Right cardiac atrium (tissue), 5 donors: Measurements from ENCODE around the gene NEDD4L. TPM values are rescaled to one million over a fixed set of nuclear protein-coding genes. Genes with fewer than 3 reads are reported as not detected.

Experiments
- ATAC-seq, 2 donors: fragments of 200-7000 bp; cut with Tn5 transposase; one replicate each; pipeline versions ENCODE4 v1.8.0 to v1.9.1; 2020; ENCODE audit warnings: moderate library complexity in 2 of 2, mild to moderate bottlenecking in 1 of 2
- DNase-seq, 3 donors: peaks; one replicate each; pipeline ENCODE4 v3.0.0-alpha.2; 2020
- H3K27ac ChIP-seq: one replicate; pipeline ENCODE4 v1.5.1; 2013; ENCODE audit warnings: mild to moderate bottlenecking, low read length, control low read depth, moderate library complexity
- H3K27me3 ChIP-seq: one replicate; pipeline ENCODE4 v1.6.1; 2013; ENCODE audit not compliant: control insufficient read depth, insufficient read depth
- H3K4me1 ChIP-seq: one replicate; pipeline ENCODE4 v1.6.1; 2013; ENCODE audit warnings: low read length; ENCODE audit not compliant: control insufficient read depth, insufficient read depth
- H3K4me3 ChIP-seq: one replicate; pipeline ENCODE4 v1.5.1; 2013; ENCODE audit warnings: low read length, control low read depth
- H3K9me3 ChIP-seq: one replicate; pipeline ENCODE4 v1.6.1; 2013; ENCODE audit warnings: low read length; ENCODE audit not compliant: control insufficient read depth
- whole genome bisulfite sequencing: extraction: QIAGEN DNeasy Blood & Tissue Kit; methylation state at CpG from one replicate; pipeline ENCODE4 v1.1.7; 2013; 5-methylcytosine and 5-hydroxymethylcytosine counted together
- intact Hi-C, 4 donors: fragments of 100-400 bp; cut with DNase I; formaldehyde crosslinking; loops; one replicate each; pipeline versions ENCODE4 v1.11.0 to v1.14.0; 2022 to 2023
- polyA plus RNA-seq: library from polyadenylated mRNA; stranded (reverse); fragments of 200-250 nt; gene quantifications from one replicate; pipeline ENCODE4 v1.2.3, GENCODE V29; 2013
- total RNA-seq, 4 donors: library from RNA; stranded (reverse); fragmentation: NEBNext Ultra II Directional; extraction: Animal tissue kit (Norgen Biotek cat#: 25700); gene quantifications; one replicate each; pipeline ENCODE4 v1.2.1, GENCODE V29; 2021
- donor health status: healthy with polysubstance abuse.
- donor health status: DM: no; HTN: yes; CAD: no.
- donor health status: DM: no; HTN: no; CAD: no.
- donor health status: DM: no; HTN: yes; CAD: no; lungs with severe emphysema.
- donor health status: DM: yes; HTN: yes; CAD: no.

Gene NEDD4L
- total and polyA plus RNA-seq, 5 donors = 25.7 to 87.5 (median 74.0) TPM

- WGBS = 66% methylated on average over 8 of the region's 8 CpGs
Observed at GRCh38 chr18:58054041-58054781, 10.2 kb downstream of the NEDD4L start.

GRCh38 chr18:58055890-58056558 lies 12.0 kb downstream of the NEDD4L start:
- WGBS = 88% methylated on average over 4 of the region's 4 CpGs
- Histone ChIP-seq H3K4me1 (no peaks in the 10 kb centered on the region), H3K27ac (no peak overlapping the region), H3K4me3 (no peak overlapping the region), H3K9me3 (no peaks in the 10 kb centered on the region), H3K27me3 (no peaks in the 10 kb centered on the region)
- DNase-seq (no peak), ATAC-seq (no peak)
- intact Hi-C loops = no loop called here

More at GRCh38 chr18:58054041-58054781, 10.2 kb downstream of the NEDD4L start:
- no peaks in the 10 kb centered on the region for H3K27me3 ChIP-seq
- ATAC-seq (no peak), DNase-seq (no peak)
- no peak overlapping the region for H3K4me3 ChIP-seq
- no peaks in the 10 kb centered on the region for H3K4me1 ChIP-seq
- H3K9me3 ChIP-seq = no peaks in the 10 kb centered on the region
- intact Hi-C loops = no loop called here
- no peak overlapping the region for H3K27ac ChIP-seq

DNA sequence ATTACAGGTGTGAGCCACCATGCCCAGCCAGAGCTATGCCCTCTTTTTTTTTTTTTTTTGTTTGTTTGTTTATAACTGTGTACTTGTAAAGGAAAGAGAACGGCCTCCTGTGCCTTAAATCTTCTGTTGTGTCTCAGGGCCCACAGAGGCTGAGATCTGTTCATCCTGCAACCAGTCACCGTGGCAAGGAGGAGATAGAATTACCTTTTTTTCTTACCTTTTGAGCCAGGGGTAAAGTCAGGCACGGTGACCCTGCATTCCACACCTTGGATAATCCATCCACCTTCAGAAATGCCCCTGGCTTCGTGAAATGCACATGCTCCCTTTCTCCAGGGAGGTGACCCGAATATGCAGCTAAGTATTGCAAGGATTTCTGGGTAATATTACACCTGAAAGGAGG lies 12.8 kb downstream of the NEDD4L start:
- WGBS = 92% methylated on average over 5 of the region's 5 CpGs
- Histone ChIP-seq H3K4me1 (no peaks in the 10 kb centered on the region), H3K4me3 (no peak overlapping the region), H3K9me3 (no peaks in the 10 kb centered on the region), H3K27ac (no peak overlapping the region), H3K27me3 (no peaks in the 10 kb centered on the region)
- intact Hi-C loops = no loop called here
- ATAC-seq (no peak), DNase-seq (no peak)

DNA sequence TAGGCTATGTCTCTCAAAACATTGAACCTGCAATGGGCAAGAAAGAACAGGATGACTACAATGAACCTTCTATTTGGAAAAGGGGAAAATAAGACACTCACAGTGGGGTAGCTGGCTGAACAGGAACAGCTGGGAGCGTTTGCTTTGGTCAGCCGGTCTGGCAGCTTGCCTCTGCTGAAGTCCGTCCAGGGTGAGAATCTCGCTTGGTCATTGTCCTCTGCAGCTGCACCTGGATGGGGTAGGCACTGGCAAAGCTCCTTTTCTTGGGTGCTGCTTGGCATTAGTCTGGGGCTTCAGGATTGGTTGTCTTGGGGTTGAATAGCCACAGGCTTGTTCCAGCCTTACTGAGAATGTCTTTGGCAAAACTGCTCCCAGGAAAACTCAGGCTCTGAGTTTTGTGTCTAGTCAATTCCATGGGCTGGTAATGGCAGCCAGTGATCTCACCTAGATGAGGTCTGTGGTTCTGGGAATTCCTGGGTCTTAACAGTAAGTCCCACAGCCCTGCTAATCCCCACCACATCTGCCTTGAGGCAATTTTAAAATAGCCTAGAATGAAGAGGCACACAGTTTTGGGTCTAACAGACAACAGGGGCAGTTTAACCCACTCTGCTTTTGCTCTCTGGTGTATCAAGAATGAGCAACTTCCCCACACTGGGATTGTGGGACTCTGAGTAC lies 13.4 kb downstream of the NEDD4L start:
- H3K4me3 ChIP-seq = no peak overlapping the region
- intact Hi-C loops = no loop called here
- no peak for DNase-seq
- no peak overlapping the region for H3K27ac ChIP-seq
- H3K9me3 ChIP-seq = no peaks in the 10 kb centered on the region
- no peaks in the 10 kb centered on the region for H3K27me3 ChIP-seq
- H3K4me1 ChIP-seq = no peaks in the 10 kb centered on the region
- no peak for ATAC-seq
- WGBS = 73% methylated on average over 4 of the region's 4 CpGs

DNA sequence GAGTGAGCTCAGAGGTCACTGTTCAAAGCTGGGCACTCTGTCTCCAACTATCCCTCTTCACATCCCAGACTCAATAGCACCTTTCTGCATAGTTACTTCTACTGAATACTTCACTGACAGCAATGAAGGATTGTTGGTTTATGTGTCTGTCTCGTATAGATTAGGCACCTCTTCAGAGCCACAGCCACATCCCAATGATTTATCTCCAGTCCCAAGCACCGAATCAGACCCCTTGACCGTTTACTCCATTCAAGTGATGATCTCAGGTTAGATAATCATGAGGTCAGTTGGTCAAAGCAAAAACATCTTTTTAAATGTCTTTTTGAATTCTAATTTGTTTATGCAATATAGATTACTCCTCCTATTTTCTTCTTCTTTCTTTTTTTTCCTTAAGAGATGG lies 14.7 kb downstream of the NEDD4L start:
- Histone ChIP-seq H3K27me3 (no peaks in the 10 kb centered on the region), H3K4me3 (no peak overlapping the region), H3K4me1 (no peaks in the 10 kb centered on the region), H3K27ac (no peak overlapping the region), H3K9me3 (no peaks in the 10 kb centered on the region)
- DNase-seq = no peak
- intact Hi-C loops = no loop called here
- WGBS = 61% methylated on average over 3 of the region's 3 CpGs
- ATAC-seq = no peak

DNA sequence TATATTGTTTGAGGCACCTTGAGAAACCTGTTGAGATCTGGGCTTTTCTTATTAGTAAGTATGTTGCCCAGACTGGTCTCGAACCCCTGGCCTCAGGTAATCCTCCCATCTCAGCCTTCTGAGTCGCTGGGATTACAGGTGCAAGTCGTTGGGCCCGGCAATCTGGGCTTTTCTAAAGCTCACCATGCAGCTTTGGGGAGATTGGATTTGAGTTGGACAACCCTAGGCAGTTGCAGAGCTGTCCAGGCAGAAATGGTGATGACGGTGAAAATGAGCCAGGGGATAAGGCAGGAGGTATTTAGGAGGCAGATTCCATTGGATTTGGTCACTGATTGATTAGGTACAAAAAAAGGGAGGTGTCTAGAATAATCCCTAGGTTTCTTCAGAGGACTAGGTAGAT lies 16.2 kb downstream of the NEDD4L start:
- ATAC-seq = no peak
- Histone ChIP-seq H3K9me3 (no peaks in the 10 kb centered on the region), H3K27ac (no peak overlapping the region), H3K4me3 (no peak overlapping the region), H3K4me1 (no peaks in the 10 kb centered on the region), H3K27me3 (no peaks in the 10 kb centered on the region)
- DNase-seq = no peak
- intact Hi-C loops = no loop called here
- 70% methylated on average over 5 of the region's 5 CpGs for WGBS

DNA sequence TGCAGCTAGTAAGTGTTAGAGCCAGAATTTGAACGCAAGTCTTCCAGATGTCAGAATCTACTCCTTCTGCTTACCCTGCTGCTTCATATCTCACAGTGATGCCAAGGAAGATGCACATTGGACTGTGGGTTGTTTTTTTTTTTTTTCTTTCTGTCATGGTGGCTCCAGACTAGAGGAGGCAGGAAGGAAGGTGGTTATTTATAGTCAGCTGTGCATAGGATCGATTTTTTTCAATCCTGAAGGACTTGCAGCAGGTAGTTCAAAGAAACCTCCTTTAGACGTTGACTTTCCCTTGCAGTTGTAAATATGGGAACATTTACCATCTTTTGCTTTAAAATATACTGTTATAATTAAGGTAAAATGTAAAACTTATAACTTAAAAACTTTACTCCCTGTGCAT lies 17.3 kb downstream of the NEDD4L start:
- ATAC-seq (no peak), DNase-seq (no peak)
- Histone ChIP-seq H3K9me3 (no peaks in the 10 kb centered on the region), H3K27me3 (no peaks in the 10 kb centered on the region), H3K27ac (no peak overlapping the region), H3K4me3 (no peak overlapping the region), H3K4me1 (no peaks in the 10 kb centered on the region)
- intact Hi-C loops = no loop called here
- 55% methylated on average over 3 of the region's 3 CpGs for WGBS

DNA sequence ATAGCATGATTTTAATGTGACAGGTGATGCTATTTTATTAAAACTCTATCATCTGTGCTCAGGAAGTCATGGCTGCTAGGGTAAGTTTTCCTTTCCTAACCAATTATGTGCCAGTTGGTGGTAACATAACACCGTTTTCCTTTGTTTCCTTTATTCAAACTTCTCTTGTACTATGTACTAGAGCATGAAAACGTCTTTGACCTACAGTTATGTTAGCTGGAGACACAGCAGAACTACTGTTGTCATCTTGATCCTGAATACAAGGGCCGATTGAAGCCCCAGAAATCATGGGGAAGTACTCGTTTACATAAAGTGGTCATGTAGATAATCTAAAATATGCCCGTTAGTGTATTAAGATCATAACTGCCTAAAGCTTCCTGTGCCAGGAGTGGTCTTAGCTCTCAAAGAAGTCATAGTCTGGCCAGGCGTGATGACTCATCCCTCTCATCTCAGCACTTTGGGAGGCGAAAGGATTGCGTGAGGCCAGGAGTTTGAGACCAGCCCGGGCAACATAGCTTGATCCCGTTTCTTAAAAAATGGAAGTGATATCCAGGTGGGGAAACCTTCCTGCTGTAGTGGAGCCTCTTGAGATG lies 20.5 kb downstream of the NEDD4L start:
- H3K4me1 ChIP-seq = no peaks in the 10 kb centered on the region
- no peaks in the 10 kb centered on the region for H3K27me3 ChIP-seq
- no peak overlapping the region for H3K4me3 ChIP-seq
- intact Hi-C loops = no loop called here
- H3K9me3 ChIP-seq = no peaks in the 10 kb centered on the region
- DNase-seq (no peak), ATAC-seq (no peak)
- no peak overlapping the region for H3K27ac ChIP-seq
- 73% methylated on average over 10 of the region's 10 CpGs for WGBS

GRCh38 chr18:58065956-58066355 lies 21.9 kb downstream of the NEDD4L start:
- intact Hi-C loops = no loop called here
- 90% methylated on average over 3 of the region's 3 CpGs for WGBS
- ATAC-seq = no peak

GRCh38 chr18:58067601-58068000 lies 23.6 kb downstream of the NEDD4L start:
- no peak overlapping the region for H3K27ac ChIP-seq
- DNase-seq (no peak), ATAC-seq (no peak)
- H3K9me3 ChIP-seq = no peaks in the 10 kb centered on the region
- no peaks in the 10 kb centered on the region for H3K4me1 ChIP-seq
- no peak overlapping the region for H3K4me3 ChIP-seq
- 97% methylated on average over 2 of the region's 2 CpGs for WGBS
- intact Hi-C loops = no loop called here
- no peaks in the 10 kb centered on the region for H3K27me3 ChIP-seq

More at GRCh38 chr18:58065956-58066355, 21.9 kb downstream of the NEDD4L start:
- no peak for DNase-seq
- H3K27me3 ChIP-seq = no peaks in the 10 kb centered on the region
- no peaks in the 10 kb centered on the region for H3K9me3 ChIP-seq
- H3K4me1 ChIP-seq = no peaks in the 10 kb centered on the region
- no peak overlapping the region for H3K27ac ChIP-seq
- H3K4me3 ChIP-seq = no peak overlapping the region

DNA sequence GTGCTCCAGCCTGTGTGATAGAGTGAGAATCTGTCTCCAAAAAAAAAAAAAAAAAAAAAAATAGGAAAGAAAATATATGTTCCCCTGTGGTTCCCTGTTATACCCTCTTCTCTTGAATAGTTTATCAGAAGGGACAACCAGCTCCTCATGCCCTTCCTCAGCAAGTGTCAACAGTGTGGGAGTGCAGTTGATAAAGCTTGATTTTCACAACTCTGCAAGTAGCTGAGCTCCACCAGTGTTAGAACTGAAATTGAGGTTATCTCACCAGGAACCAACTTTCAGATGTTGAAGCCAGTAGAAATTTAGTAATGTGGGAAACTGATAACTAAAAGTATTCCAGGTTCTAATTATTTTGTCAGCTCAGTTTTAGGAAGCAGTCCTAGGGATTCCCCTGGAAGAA lies 25.1 kb downstream of the NEDD4L start:
- ATAC-seq (peak; percentile 31 to 44), DNase-seq (no peak)
- Histone ChIP-seq H3K9me3 (no peaks in the 10 kb centered on the region), H3K4me1 (no peaks in the 10 kb centered on the region), H3K27me3 (no peaks in the 10 kb centered on the region), H3K27ac (no peak overlapping the region), H3K4me3 (no peak overlapping the region)
- intact Hi-C loops = no loop called here
